Panc1 (cell line): ENCODE data around the gene SCN8A. TPM values are rescaled to one million over a fixed set of nuclear protein-coding genes. Genes with fewer than 3 reads are reported as not detected.

Experiments used
- ATAC-seq: fragments of 200-7000 bp; cut with Tn5 transposase; 2 replicates; pipeline ENCODE4 v1.9.1; 2020; ENCODE audit warnings: mild to moderate bottlenecking, moderate library complexity
- BruUV-seq: library from RNA; stranded (reverse); fragments of 400-500 nt; replicated peaks from 2 replicates; lab custom pipeline; 2021; lab: Mats Ljungman, UMichigan
- CTCF ChIA-PET: fragments of 300-600 bp; sonication (Branson Sonifier 250); formaldehyde crosslinking; loops from one replicate; lab custom pipeline; 2022; ENCODE audit warnings: antibody characterized with exemption; lab: Charles Lee
- POLR2A ChIA-PET: fragments of 300-600 bp; sonication (Branson Sonifier 250); formaldehyde crosslinking; loops from one replicate; lab custom pipeline; 2022; ENCODE audit warnings: antibody characterized with exemption; lab: Charles Lee
- DNase-seq: peaks from one replicate; pipeline ENCODE4 v3.0.0-alpha.2; 2010; ENCODE audit warnings: low read depth, low spot score
- H3K27ac ChIP-seq: 2 replicates; pipeline ENCODE4 v1.5.1; 2011; ENCODE audit warnings: mild to moderate bottlenecking, low read length, inconsistent platforms
- H3K27me3 ChIP-seq: fragments of 200-500 bp; sonication (Bioruptor generic); 2 replicates; pipeline ENCODE4 v1.6.0; 2014; ENCODE audit warnings: low read length, inconsistent platforms; ENCODE audit not compliant: control insufficient read depth, insufficient read depth
- H3K36me3 ChIP-seq: fragments of 200-500 bp; sonication (Bioruptor generic); 2 replicates; pipeline ENCODE4 v1.5.1; 2014; ENCODE audit warnings: inconsistent platforms, mild to moderate bottlenecking, low read length, moderate library complexity; ENCODE audit not compliant: control insufficient read depth, insufficient read depth
- H3K4me1 ChIP-seq: 2 replicates; pipeline ENCODE4 v1.5.1; 2011; ENCODE audit warnings: inconsistent platforms, mild to moderate bottlenecking, low read length, moderate library complexity; ENCODE audit not compliant: control insufficient read depth, insufficient read depth
- H3K4me3 ChIP-seq, 2 experiments: 2 replicates each; pipeline ENCODE4 v1.5.1; 2011 to 2012; ENCODE audit warnings: low read depth in 2 of 2, low read length in 2 of 2, mild to moderate bottlenecking in 2 of 2, inconsistent platforms in 1 of 2, moderate library complexity in 1 of 2
- H3K9me3 ChIP-seq: fragments of 200-500 bp; sonication (Bioruptor generic); 2 replicates; pipeline ENCODE4 v1.5.1; 2014; ENCODE audit warnings: low read depth, mild to moderate bottlenecking, inconsistent platforms, low read length, moderate library complexity; ENCODE audit not compliant: control insufficient read depth, insufficient read depth
- CTCF ChIP-seq: fragments of 450-650 bp; IDR thresholded peaks from 2 replicates; pipeline ENCODE4 v1.5.1; 2017; ENCODE audit warnings: mild to moderate bottlenecking
- POLR2AphosphoS5 ChIP-seq: IDR thresholded peaks from 2 replicates; pipeline ENCODE4 v1.6.1; 2012; ENCODE audit warnings: mild to moderate bottlenecking, low read depth, low read length, moderate library complexity
- SIN3A ChIP-seq: IDR thresholded peaks from 2 replicates; pipeline ENCODE4 v1.6.1; 2012; ENCODE audit warnings: low read depth, mild to moderate bottlenecking, low read length, moderate library complexity, borderline replicate concordance; ENCODE audit not compliant: insufficient read depth
- TCF7L2 ChIP-seq: IDR thresholded peaks from 2 replicates; pipeline ENCODE4 v1.6.1; 2011; ENCODE audit warnings: mild to moderate bottlenecking, low read depth, low read length, inconsistent platforms
- in situ Hi-C: cut with HindIII; loops from 2 replicates; pipeline ENCODE4 v1.10.0; 2016; ENCODE audit warnings: low sequenced_read_pairs, low pct_unique_long_range_greater_than_20kb
- intact Hi-C: fragments of 100-400 bp; cut with micrococcal nuclease; formaldehyde crosslinking; loops from one replicate; pipeline ENCODE4 v1.10.0; 2022; ENCODE audit not compliant: unreplicated experiment
- total RNA-seq: library from RNA; stranded (reverse); gene quantifications from one replicate; pipeline ENCODE4 v1.2.1, GENCODE V29; 2021; ENCODE audit not compliant: unreplicated experiment
- TF ChIP-seq, protein P1 (sequence below), 2 experiments: IDR thresholded peaks; 2 replicates each; pipeline ENCODE4 v1.6.1; 2011 to 2012; ENCODE audit warnings: low read depth in 2 of 2, control low read depth in 1 of 2, low read length in 1 of 2, mild to moderate bottlenecking in 1 of 2, moderate library complexity in 1 of 2; ENCODE audit not compliant: insufficient read depth in 1 of 2

The SCN8A gene
- total RNA-seq, 1 experiment from 2014 or later: 8.6 TPM

DNA sequence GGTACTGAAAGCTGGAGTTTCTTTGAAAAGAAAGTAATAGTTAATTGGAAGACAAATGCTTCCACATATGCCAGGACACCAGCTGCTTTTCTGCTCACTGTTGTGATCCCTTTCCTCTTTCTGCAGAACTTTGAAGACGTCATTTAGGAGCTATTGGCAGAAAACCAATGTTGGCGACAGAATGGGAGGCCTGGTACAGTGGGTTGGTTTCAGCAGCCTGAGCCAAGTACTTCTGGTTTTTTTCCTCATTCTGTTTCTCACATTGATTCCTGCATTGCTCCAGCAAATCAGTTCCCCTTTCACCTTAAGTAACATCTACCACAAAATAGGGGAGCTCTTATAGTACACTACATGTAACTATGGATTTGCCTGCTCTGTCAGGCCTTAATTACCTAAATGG lies 160.6 kb downstream of the SCN8A start:
- ChIA-PET POLR2A (no interaction called here), CTCF (no interaction called here)
- Histone ChIP-seq H3K4me3 (no peak overlapping the region), H3K9me3 (no peaks in the 10 kb centered on the region), H3K27ac (no peak overlapping the region), H3K27me3 (no peaks in the 10 kb centered on the region), H3K36me3 (no peaks in the 10 kb centered on the region), H3K4me1 (no peaks in the 10 kb centered on the region)
- intact Hi-C loops (no loop called here), in situ Hi-C loops (no loop called here)
- BruUV-seq: no TSS peak
- no peak for DNase-seq
- TF ChIP-seq, protein P1, sequence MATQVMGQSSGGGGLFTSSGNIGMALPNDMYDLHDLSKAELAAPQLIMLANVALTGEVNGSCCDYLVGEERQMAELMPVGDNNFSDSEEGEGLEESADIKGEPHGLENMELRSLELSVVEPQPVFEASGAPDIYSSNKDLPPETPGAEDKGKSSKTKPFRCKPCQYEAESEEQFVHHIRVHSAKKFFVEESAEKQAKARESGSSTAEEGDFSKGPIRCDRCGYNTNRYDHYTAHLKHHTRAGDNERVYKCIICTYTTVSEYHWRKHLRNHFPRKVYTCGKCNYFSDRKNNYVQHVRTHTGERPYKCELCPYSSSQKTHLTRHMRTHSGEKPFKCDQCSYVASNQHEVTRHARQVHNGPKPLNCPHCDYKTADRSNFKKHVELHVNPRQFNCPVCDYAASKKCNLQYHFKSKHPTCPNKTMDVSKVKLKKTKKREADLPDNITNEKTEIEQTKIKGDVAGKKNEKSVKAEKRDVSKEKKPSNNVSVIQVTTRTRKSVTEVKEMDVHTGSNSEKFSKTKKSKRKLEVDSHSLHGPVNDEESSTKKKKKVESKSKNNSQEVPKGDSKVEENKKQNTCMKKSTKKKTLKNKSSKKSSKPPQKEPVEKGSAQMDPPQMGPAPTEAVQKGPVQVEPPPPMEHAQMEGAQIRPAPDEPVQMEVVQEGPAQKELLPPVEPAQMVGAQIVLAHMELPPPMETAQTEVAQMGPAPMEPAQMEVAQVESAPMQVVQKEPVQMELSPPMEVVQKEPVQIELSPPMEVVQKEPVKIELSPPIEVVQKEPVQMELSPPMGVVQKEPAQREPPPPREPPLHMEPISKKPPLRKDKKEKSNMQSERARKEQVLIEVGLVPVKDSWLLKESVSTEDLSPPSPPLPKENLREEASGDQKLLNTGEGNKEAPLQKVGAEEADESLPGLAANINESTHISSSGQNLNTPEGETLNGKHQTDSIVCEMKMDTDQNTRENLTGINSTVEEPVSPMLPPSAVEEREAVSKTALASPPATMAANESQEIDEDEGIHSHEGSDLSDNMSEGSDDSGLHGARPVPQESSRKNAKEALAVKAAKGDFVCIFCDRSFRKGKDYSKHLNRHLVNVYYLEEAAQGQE (IDR thresholded peaks at IDR 0.05; ENCODE audit: insufficient read depth in 1 of 2, low read depth in 2 of 2, low read length in 1 of 2): no peak
- TF ChIP-seq CTCF (no peak), POLR2AphosphoS5 (no peak), SIN3A (no peak), TCF7L2 (no peak)
- no peak for ATAC-seq

- ChIA-PET POLR2A (no interaction called here), CTCF (no interaction called here)
- Histone ChIP-seq H3K27ac (no peak overlapping the region), H3K9me3 (no peaks in the 10 kb centered on the region), H3K27me3 (no peaks in the 10 kb centered on the region), H3K36me3 (no peaks in the 10 kb centered on the region), H3K4me3 (no peak overlapping the region), H3K4me1 (no peaks in the 10 kb centered on the region)
- intact Hi-C loops (no loop called here), in situ Hi-C loops (no loop called here)
- DNase-seq: no peak
- no TSS peak for BruUV-seq
- TF ChIP-seq, protein P1 (IDR thresholded peaks at IDR 0.05; ENCODE audit: insufficient read depth in 1 of 2, low read depth in 2 of 2, low read length in 1 of 2): no peak
- TF ChIP-seq CTCF (no peak), TCF7L2 (no peak), POLR2AphosphoS5 (no peak), SIN3A (no peak)
- ATAC-seq: no peak
Observed at GRCh38 chr12:51752234-51752889, 161.3 kb downstream of the SCN8A start.
